GM18502 (cell line): ENCODE measurements around the gene TEKT5.
"Not testable (repeated sequence)": the region's sequence is repeated elsewhere in the genome, so short reads cannot be mapped to it uniquely, and the experiment has no call there.

Experiments
- ATAC-seq: cut with Tn5 transposase; IDR thresholded peaks from one replicate; pipeline ENCODE4 v1.9.1; 2021; ENCODE audit warnings: mild to moderate bottlenecking; ENCODE audit not compliant: unreplicated experiment, poor library complexity

The TEKT5 gene

DNA sequence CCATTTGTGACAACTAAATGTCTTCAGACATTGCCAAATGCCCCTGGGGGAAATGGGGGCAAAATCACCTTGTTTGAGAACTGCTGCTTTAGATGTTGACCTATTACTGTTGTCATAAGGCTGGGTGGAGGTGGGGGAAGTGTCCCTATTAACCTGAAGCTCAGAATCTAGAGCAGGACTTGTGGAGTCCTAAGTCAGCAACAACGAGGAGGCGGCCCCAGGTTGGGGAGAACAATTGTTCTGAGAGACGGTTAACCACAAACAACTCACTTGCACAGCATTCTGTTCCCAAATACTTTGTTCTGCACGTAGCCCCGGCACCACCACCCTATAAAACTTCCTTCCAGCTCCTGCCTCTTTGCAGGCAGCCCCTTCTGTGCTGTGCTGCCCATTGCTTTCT lies 32.5 kb downstream of the TEKT5 start:
- ATAC-seq: no peak

- ATAC-seq: no peak
These were observed 33.0 kb downstream of the TEKT5 start for GRCh38 chr16:10661737-10662136.

- ATAC-seq: no peak
These were observed 33.6 kb downstream of the TEKT5 start for GRCh38 chr16:10660950-10661635.

DNA sequence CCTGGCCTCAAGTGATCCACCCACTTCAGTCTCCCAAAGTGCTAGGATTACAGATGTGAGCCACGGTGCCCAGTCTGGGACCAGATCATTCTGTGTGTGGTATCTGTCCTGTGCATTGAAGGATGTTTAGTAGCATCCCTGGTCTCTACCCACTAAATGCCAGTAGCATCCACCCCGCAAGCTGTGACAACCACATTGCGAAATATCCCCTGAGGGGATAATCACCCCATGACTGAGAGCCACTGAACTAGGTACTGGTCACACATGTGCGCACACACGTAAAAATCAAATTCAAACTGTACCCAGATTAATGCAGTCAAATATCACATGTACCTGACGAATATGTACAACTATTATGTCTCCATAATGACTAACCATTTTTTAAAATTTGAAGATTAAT lies 35.8 kb downstream of the TEKT5 start:
- ATAC-seq: no peak

DNA sequence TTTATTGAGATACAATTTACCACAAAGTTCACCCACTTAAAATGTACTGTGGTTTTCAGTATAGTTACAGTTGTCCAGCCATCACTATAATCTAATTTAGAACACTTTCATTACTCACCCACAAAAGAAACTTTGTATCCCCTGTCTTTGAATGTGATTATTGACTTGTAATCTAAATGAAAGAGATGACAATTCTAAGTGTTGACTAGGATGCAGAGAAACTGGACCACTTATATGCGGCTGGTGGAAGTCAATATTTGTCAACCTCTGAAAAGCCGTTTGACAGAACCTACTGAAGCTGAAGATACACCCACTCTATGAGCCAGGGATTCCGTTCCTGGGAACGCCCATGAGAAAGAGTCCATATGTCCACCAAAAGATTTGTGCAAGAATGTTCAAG lies 36.8 kb downstream of the TEKT5 start:
- no peak for ATAC-seq

- no peak for ATAC-seq
These were observed 38.1 kb downstream of the TEKT5 start for GRCh38 chr16:10656618-10657017.

GRCh38 chr16:10655415-10655977 lies 39.2 kb downstream of the TEKT5 start:
- no peak for ATAC-seq

DNA sequence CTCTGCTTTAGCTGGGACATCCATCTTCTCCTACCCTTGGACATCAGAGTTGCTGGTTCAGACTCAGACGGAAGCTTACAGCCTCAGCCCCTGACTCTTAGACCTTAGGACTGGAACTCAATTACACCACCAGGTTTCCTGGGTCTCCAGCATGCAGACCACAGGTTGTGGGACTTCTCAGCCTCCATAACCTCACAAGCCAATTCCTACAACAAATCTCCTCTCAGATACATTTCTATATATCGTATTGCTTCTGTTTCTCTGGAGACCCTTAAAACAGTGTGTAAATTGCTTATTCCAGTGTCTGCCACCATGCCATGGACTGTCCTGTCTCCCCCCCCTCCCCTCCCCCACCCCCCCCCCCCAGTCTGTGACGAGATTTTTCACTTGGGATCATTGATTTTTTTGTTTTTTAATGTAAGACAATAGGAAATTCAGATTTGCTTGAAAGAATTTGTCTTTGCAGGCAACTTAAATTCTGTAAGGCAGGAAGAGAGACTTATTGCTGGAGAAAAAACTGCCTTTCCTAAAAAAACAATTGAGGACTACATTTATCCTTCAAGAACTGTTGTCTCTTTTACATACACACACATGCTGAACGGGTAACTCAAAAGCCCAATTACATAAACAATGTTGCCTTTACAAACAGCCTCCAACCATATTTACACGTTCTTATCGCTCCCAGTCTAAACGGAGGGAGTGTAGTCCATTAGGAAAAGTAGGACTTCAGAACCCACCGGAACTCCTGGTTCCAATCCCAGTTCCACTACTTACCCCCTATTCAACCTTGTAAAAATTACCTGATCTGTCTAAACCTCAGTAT lies 39.9 kb downstream of the TEKT5 start:
- no peak for ATAC-seq

GRCh38 chr16:10652730-10653590 lies 41.8 kb downstream of the TEKT5 start:
- no peak for ATAC-seq

DNA sequence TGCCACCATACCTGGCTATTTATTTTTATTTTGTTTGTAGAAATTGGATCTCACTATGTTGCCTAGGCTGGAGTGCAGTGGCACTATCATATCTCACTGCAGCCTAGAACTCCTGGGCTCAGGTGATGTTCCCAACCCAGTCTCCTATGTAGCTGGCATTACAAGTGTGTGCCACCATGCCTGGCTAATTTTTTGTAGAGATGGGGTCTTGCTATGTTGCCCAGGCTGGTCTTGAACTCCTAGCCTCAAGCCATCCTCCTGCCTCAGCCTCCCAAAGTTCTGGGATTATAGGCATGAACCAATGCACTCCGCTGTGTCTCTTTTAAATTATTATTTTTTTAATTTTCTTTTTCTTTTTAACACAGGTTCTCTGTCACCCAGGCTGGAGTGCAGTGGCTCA lies 45.6 kb downstream of the TEKT5 start:
- ATAC-seq: not testable (repeated sequence)

- ATAC-seq: no peak
These were observed 46.9 kb downstream of the TEKT5 start for GRCh38 chr16:10647721-10648296.

DNA sequence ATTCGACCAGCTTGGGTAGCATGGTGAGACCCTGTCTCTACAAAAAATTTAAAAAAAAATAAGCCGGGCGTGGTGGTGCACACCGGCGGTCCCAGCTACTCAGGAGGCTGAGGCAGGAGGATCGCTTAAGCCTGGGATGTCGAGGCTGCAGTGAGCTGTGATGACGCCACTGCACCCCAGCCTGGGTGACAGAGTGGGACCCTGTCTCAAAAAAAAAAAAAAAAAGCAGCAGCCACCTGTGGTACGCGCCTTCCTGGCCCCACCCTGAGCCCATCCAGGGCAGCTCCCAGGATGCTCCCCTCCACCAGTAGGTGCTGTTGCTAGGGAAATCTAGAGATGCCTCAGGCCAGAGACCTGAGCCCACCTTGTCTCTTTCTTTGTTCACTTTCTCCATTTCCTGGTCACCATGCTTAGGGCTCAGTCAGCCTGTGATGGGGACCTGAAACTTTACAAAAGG lies 47.4 kb downstream of the TEKT5 start:
- no peak for ATAC-seq

DNA sequence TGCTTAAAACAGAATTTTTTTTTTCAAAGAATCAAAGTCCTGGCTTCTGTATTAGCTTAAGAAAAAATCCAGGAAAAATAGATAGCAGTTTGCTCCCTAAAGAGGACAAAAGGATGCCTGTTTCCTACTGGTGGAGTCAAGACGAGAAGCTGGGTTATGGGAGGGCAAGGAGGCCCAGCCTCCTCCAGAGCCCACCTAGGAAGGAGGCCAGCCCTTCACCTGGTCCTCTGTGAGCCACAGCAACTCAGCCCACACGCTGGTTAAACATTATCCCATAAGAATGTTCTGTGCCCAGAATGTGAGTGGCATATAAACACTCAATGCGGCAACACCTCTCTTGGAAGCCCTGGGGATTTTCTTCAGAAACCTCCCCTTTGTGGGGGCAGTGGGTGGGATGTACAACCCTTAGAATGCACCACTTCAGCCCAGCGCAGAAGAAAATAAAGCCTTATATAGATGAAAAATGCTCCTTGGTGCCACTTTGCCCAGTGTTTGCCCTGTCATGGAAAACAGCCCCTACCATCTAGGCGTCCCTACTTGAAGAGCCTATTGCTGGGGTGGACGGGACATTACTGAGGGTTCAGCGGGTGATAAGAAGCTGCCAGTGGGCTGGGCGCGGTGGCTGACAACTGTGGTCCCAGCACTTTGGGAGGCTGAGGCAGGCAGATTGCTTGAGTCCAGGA lies 48.0 kb downstream of the TEKT5 start:
- ATAC-seq: no peak

GRCh38 chr16:10646228-10646580 lies 48.5 kb downstream of the TEKT5 start:
- ATAC-seq: no peak

GRCh38 chr16:10644092-10644491 lies 50.6 kb downstream of the TEKT5 start:
- ATAC-seq: no peak

- ATAC-seq: no peak
These were observed 51.8 kb downstream of the TEKT5 start for GRCh38 chr16:10642964-10643363.

DNA sequence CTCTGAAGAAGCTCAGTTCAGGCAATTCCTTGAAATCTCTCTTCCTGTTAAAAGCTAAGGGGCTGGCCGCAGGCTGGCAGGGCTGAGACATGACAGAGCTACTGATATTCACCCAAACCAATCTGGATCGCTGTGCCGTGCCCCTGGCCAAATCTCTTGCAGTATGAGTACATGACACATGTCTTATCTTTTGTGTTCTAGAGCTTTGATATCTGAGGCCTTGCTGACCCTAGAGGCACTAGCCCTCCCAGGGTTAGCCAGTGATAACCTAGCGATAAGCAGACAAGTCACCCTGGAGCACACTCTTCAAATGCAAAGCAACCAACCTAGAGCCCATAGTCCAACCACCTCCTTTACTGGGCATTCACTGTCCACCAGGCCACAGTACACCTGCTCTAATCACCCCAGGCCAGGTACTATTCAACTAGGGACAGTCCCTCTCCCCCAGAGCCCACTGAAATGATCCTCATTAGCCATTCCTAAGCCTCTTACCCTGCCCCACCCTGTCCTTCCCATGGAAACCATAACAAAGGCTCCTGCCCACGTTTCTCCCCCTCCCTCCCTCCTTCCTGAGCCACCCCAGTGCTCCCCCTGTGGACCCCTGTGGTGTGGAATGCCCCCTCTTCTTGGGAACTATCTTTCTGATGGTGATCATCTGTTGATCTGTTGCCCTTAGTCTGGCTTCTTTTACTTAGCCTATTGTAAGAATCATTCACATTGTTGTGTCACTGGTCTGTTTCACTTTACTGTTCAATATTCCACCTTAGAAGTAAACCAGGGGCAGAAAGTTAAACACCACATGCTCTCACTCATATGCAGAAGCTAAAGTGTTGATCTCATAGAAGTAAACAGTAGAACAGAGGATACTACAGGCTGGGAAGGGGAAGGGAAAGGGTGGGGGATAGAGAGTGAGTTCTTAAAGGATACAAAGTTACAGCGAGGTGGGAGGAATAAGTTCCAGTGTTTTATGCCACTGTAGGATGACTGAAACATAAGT lies 52.5 kb downstream of the TEKT5 start:
- no peak for ATAC-seq

DNA sequence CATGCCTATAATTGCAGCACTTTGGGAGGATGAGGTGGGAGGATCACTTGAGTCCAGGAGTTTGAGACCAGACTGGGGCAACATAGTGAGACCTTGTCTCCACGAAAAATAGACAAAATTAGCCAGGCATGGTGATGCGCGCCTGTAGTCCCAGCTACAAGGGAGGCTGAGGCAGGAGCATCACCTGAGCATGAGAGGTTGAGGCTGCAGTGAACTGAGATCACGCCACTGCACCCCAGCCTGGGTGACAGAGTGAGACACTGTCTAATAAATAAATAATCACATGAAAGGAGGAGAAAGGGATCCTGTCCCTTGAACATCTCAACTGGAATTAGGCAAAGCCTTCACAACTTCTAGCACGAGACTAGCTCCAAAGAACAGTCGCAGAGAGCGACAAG lies 53.2 kb downstream of the TEKT5 start:
- ATAC-seq: no peak

DNA sequence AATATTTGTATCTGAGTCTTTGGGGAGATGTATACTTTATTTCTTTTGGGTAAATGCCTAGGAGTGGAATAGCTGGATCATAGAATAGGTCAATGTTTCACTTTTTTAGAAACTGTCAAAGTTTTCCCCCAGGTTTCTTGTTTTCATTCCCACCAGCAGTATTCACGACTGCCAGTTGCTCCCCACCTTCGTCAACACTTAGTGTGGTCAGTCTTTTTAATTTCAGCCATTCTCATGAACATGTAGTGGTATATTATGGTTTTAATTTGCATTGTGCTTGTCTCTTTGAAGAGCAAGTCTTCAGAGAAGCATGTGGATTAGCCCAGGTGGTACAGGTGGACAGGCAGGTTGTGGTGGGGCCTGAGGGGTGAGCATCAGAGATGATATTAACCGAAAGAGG lies 53.8 kb downstream of the TEKT5 start:
- ATAC-seq: no peak
